Muscle of leg (tissue), 11 donors: ENCODE data around the gene KRT35. TPM values are rescaled to one million over a fixed set of nuclear protein-coding genes. Genes with fewer than 3 reads are reported as not detected.

ENCODE experiments used
- DNase-seq: peaks from one replicate; pipeline ENCODE4 v3.0.0; 2013
- H3K27ac ChIP-seq: one replicate; pipeline ENCODE4 v1.5.1; 2013; ENCODE audit warnings: mild to moderate bottlenecking, low read length, control low read depth
- H3K27me3 ChIP-seq: one replicate; pipeline ENCODE4 v1.6.1; 2013; ENCODE audit warnings: low read length; ENCODE audit not compliant: control insufficient read depth, insufficient read depth
- H3K36me3 ChIP-seq: one replicate; pipeline ENCODE4 v1.6.1; 2013; ENCODE audit warnings: low read length; ENCODE audit not compliant: control insufficient read depth, insufficient read depth
- H3K4me1 ChIP-seq: one replicate; pipeline ENCODE4 v1.6.1; 2013; ENCODE audit warnings: low read length; ENCODE audit not compliant: control insufficient read depth, insufficient read depth
- H3K4me3 ChIP-seq: one replicate; pipeline ENCODE4 v1.5.1; 2013; ENCODE audit warnings: low read length, control low read depth
- H3K9me3 ChIP-seq: replicated peaks from 2 replicates; pipeline ENCODE4 v1.6.1; 2013; ENCODE audit warnings: low read depth, low read length; ENCODE audit not compliant: control insufficient read depth
- WGBS: methylation state at CpG from one replicate; pipeline ENCODE4 v1.1.5; 2013; ENCODE audit warnings: missing lambda C conversion rate; ENCODE audit not compliant: insufficient coverage; 5-methylcytosine and 5-hydroxymethylcytosine counted together
- polyA plus RNA-seq, 8 donors: library from polyadenylated mRNA; unstranded; fragments of 120-200 nt; gene quantifications; one replicate each; pipeline versions ENCODE4 v1.2.1 to v1.2.3, GENCODE V29; 2013; ENCODE audit warnings: inconsistent platforms in 1 of 8, low replicate concordance in 1 of 8; ENCODE audit not compliant: insufficient read length in 8 of 8, insufficient read depth in 1 of 8
- total RNA-seq: library from RNA; stranded (reverse); fragments of 120-200 nt; gene quantifications from one replicate; pipeline ENCODE4 v1.2.4, GENCODE V29; 2013

KRT35 gene
- total and polyA plus RNA-seq, 9 donors = 0.08 TPM; not detected in 8

GRCh38 chr17:41500131-41500911 lies 19.4 kb upstream of the KRT35 start:
- no peak overlapping the region for H3K27ac ChIP-seq
- H3K4me1 ChIP-seq = peaks cover 1% of the 10 kb centered on the region
- no peaks in the 10 kb centered on the region for H3K36me3 ChIP-seq
- H3K4me3 ChIP-seq = no peak overlapping the region
- peaks cover 9% of the 10 kb centered on the region for H3K27me3 ChIP-seq
- H3K9me3 ChIP-seq = no peaks in the 10 kb centered on the region
- DNase-seq = no peak
- WGBS = 47% methylated on average over 12 of the region's 15 CpGs

GRCh38 chr17:41499714-41500113 lies 18.8 kb upstream of the KRT35 start:
- Histone ChIP-seq H3K4me3 (no peak overlapping the region), H3K36me3 (no peaks in the 10 kb centered on the region), H3K27ac (no peak overlapping the region), H3K9me3 (no peaks in the 10 kb centered on the region), H3K27me3 (peaks cover 9% of the 10 kb centered on the region), H3K4me1 (peaks cover 4% of the 10 kb centered on the region)
- 88% methylated on average over 4 of the region's 5 CpGs for WGBS
- DNase-seq = no peak

- DNase-seq = no peak
- H3K4me3 ChIP-seq = no peak overlapping the region
- H3K36me3 ChIP-seq = no peaks in the 10 kb centered on the region
- WGBS = 73% methylated on average over 2 of the region's 6 CpGs
- H3K27me3 ChIP-seq = peaks cover 9% of the 10 kb centered on the region
- H3K27ac ChIP-seq = no peak overlapping the region
- H3K4me1 ChIP-seq = peaks cover 6% of the 10 kb centered on the region
- no peaks in the 10 kb centered on the region for H3K9me3 ChIP-seq
These were observed 17.3 kb upstream of the KRT35 start for GRCh38 chr17:41498276-41498675.

- H3K36me3 ChIP-seq = no peaks in the 10 kb centered on the region
- peak; percentile 38 for DNase-seq
- no peak overlapping the region for H3K27ac ChIP-seq
- peaks cover 9% of the 10 kb centered on the region for H3K27me3 ChIP-seq
- H3K4me1 ChIP-seq = peaks cover 9% of the 10 kb centered on the region
- no peaks in the 10 kb centered on the region for H3K9me3 ChIP-seq
- H3K4me3 ChIP-seq = no peak overlapping the region
- 82% methylated on average over 6 of the region's 12 CpGs for WGBS
These were observed 16.0 kb upstream of the KRT35 start for GRCh38 chr17:41496803-41497484.

GRCh38 chr17:41494524-41494923 lies 13.6 kb upstream of the KRT35 start:
- Histone ChIP-seq H3K27me3 (peaks cover 7% of the 10 kb centered on the region), H3K27ac (no peak overlapping the region), H3K4me1 (peaks cover 9% of the 10 kb centered on the region), H3K36me3 (no peaks in the 10 kb centered on the region), H3K9me3 (no peaks in the 10 kb centered on the region), H3K4me3 (no peak overlapping the region)
- no peak for DNase-seq
- 66% methylated on average over 2 of the region's 2 CpGs for WGBS

- no peaks in the 10 kb centered on the region for H3K9me3 ChIP-seq
- peaks cover 9% of the 10 kb centered on the region for H3K4me1 ChIP-seq
- no peak overlapping the region for H3K4me3 ChIP-seq
- no peaks in the 10 kb centered on the region for H3K36me3 ChIP-seq
- DNase-seq = peak; percentile 56
- 27% methylated on average over 2 of the region's 4 CpGs for WGBS
- H3K27ac ChIP-seq = no peak overlapping the region
- peaks cover 5% of the 10 kb centered on the region for H3K27me3 ChIP-seq
These were observed 11.8 kb upstream of the KRT35 start for GRCh38 chr17:41492771-41493170.

GRCh38 chr17:41492351-41492750 lies 11.4 kb upstream of the KRT35 start:
- Histone ChIP-seq H3K27ac (no peak overlapping the region), H3K36me3 (no peaks in the 10 kb centered on the region), H3K27me3 (peaks cover 5% of the 10 kb centered on the region), H3K9me3 (no peaks in the 10 kb centered on the region), H3K4me1 (peaks cover 9% of the 10 kb centered on the region), H3K4me3 (no peak overlapping the region)
- peak; percentile 52 for DNase-seq
- WGBS = 43% methylated on average over 4 of the region's 6 CpGs

- no CpG with 5 or more reads among the region's 2 CpGs for whole genome bisulfite sequencing
- Histone ChIP-seq H3K4me1 (peaks cover 9% of the 10 kb centered on the region), H3K27ac (no peak overlapping the region)
These were observed 10.5 kb upstream of the KRT35 start for GRCh38 chr17:41491476-41491875.

GRCh38 chr17:41490000-41490990 lies 9.3 kb upstream of the KRT35 start:
- Histone ChIP-seq H3K9me3 (no peaks in the 10 kb centered on the region), H3K27me3 (peaks cover 8% of the 10 kb centered on the region), H3K4me3 (no peak overlapping the region), H3K4me1 (peaks cover 8% of the 10 kb centered on the region), H3K27ac (no peak overlapping the region), H3K36me3 (no peaks in the 10 kb centered on the region)
- WGBS = 60% methylated on average over 6 of the region's 10 CpGs
- DNase-seq = no peak

More at GRCh38 chr17:41491476-41491875, 10.5 kb upstream of the KRT35 start:
- Histone ChIP-seq H3K4me3 (no peak overlapping the region), H3K9me3 (no peaks in the 10 kb centered on the region), H3K27me3 (peaks cover 5% of the 10 kb centered on the region), H3K36me3 (no peaks in the 10 kb centered on the region)
- no peak for DNase-seq
